GM19468 (cell line): ENCODE data around the gene SERPING1.
"Not testable (repeated sequence)": the region's sequence is repeated elsewhere in the genome, so short reads cannot be mapped to it uniquely, and the experiment has no call there.

ENCODE experiments used
- ATAC-seq: cut with Tn5 transposase; IDR thresholded peaks from one replicate; pipeline ENCODE4 v1.9.1; 2021; ENCODE audit warnings: mild to moderate bottlenecking, moderate library complexity, moderate number of reproducible peaks; ENCODE audit not compliant: unreplicated experiment; ENCODE audit errors: extremely low read depth

Gene SERPING1

DNA sequence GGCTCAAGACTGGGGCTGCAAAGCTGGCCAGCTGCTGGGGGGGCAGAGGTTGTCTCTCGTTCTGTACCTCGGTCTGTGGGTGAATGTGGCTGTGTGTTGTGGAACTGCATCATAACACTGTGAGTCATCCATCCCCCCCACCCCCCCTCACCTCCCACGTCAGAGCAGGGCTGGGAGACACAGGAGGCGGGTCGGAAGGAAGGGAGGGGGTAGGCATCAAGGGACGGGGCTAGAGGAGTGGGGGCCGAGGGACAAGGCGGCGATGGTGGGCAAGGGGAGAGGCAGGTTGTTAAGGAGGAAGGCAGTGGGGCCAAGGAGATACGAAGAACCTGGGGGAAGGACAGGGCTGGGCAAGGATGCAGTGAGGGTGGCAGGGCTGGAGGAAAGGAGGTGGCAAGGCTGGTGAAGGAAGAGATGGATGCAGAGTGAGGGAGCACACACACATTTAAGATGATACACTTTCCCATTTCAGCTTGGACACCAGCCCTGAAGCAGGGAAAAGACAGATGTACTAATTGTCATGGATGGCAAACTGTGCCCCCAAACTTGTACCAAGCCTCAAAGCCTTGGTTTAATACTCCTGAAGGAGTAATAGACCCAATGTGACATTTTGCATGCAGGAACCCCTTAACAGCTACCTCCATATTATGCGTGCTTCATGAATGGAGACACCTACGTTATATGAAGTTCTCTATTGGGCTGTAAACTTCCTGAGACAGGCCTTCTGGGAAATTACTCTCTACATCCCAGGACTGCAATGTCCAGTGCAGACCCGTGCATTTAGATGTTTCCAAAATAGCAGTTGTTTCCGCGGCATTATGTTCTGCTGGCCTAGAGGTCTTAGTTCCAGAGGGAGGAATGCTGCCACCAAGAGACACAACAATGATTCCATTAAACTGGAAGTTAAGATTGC lies 52.6 kb downstream of the SERPING1 start, which contains the start of gene YPEL4:
TSS of gene YPEL4 (minus strand) at position 87 of the 913 bp plus-strand sequence. CDS start 2,805 bp downstream, outside the sequence.
- ATAC-seq, result no peak

DNA sequence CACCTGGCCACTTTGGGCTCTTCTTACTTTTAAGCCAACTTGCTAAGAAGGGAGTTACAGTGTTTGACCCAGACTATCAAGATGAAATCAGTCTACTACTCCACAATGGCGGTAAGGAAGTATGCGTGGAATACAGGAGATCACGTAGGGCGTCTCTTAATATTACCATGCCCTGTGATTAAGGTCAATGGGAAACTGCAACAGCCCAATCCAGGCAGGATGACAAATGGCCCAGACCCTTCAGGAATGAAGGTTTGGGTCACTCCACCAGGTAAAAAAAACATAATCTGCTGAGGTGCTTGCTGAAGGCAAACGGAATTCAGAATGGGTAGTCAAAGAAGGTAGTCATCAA lies 53.2 kb downstream of the SERPING1 start:
- ATAC-seq, result no peak

DNA sequence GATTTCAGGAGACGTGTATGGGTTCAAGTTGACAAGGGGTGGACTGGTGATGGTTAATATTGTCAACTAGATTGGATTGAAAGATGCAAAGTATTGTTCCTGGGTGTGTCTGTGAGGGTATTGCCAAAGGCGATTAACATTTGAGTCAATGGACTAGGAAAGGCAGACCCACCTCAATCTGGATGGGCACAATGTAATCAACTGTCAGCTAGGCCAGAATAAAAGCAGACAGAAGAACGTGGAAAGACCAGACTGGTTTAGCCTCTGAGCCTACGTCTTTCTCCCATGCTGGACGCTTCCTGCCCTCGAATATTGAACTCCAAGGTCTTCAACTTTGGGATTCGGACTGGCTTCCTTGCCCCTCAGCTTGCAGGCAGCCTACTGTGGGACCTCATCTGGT lies 53.9 kb downstream of the SERPING1 start:
- ATAC-seq, result no peak

DNA sequence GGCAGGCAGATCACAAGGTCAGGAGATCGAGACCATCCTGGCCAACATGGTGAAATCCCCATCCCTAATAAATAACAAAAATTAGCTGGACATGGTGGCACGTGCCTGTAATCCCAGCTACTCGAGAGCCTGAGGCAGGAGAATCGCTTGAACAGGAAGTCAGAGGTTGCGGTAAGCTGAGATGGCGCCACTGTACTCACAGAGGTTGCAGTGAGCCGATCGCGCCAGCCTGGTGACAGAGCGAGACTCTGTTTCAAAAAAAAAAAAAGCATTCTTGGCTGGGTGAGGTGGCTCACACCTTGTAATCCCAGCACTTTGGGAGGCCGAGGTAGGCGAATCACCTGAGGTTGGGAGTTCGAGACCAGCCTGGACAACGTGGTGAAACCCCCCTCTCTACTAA lies 54.7 kb downstream of the SERPING1 start:
- not testable (repeated sequence) for ATAC-seq

DNA sequence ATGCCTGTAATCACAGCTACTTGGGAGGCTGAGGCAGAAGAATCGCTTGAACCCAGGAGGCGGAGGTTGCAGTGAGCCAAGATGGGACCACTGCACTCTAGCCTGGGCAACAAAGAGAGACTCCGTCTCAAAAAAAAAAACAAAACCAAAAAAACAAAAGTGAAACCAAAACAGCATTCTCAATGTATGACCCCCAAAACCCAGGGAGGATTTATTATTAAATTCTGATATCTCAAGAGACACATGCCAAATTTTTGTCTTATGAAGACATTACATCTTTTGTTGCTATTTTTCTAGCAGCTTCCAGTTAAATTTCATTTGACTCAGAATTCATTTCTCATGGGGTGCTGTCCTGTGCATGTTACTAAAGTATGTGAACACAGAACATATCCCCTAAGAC lies 55.2 kb downstream of the SERPING1 start:
- ATAC-seq, result no peak

DNA sequence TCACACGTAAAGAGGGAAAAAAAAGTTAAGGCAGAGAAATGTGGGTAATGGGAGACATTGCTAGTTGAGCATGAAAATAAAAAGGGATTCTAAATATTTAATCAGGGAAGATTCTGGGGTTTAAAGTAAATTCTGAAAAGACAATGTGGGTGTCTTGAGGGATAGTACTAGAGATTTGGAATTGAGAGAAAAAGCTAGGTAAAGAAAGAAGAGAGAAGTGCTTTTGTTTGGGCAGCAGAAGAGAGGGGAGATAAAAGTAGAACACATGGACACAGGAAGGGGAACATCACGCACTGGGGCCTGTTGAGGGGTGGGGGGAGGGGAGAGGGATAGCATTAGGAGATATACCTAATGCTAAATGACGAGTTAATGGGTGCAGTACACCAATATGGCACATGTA lies 55.7 kb downstream of the SERPING1 start:
- no peak for ATAC-seq

DNA sequence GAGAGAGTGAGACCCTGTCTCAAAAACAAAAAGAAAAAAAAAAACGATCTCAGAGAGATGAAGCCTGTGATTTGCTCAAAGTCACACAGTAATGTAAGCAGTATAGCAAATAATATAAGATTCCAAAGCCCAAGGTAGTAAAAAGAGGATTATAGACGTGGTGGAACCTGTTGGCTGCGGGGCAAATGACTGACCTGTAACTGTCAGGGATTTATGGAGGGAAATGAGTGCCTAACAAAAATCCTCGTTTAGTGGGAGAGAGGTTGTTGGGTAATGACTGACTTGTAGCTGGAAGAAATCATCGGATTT lies 59.4 kb downstream of the SERPING1 start:
- no peak for ATAC-seq

DNA sequence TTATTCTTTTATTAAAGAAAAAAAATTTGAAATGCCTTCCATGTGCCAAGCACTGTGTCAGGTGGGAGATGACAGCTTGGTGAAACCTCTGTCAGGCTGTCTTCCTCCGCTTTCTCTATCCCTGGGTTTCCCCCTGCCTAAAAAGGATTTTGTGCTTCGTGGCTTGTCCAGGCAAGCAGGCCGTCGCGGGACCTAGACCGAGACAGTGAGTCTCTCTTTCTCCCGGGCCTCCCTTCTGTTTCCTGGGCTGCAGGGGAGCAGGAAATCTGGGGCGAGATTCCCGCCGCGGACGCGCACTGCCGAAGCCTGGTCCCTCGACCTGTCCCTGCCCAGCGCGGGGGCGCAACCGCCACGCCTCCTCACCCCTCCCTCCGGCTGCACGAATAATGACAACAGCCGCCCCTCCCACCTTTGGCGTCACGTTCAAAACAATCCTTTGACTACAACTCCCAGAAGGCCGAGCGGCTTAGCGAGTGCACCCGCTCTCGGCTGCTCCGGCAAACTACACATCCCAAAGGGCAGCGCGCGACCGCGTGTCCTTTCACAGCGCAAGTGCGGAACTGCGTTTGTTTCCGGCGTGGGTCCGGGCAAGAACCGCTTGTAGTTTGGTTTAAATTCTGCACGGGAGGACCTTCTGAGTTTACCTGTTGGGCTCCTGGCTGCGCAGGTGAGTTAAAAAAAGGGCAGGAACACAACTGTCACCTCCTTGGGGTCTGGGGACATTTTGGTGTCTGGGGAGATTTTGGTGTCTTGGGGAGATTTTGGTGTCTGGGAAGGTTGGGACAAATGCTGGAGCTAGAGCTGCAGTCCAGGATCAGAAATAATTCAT lies 59.9 kb downstream of the SERPING1 start, which contains the start of gene CLP1:
TSS of gene CLP1 (plus strand) at position 569 of the 829 bp plus-strand sequence. CDS start 1,715 bp downstream, outside the sequence.
- ATAC-seq, result peak; percentile 99

DNA sequence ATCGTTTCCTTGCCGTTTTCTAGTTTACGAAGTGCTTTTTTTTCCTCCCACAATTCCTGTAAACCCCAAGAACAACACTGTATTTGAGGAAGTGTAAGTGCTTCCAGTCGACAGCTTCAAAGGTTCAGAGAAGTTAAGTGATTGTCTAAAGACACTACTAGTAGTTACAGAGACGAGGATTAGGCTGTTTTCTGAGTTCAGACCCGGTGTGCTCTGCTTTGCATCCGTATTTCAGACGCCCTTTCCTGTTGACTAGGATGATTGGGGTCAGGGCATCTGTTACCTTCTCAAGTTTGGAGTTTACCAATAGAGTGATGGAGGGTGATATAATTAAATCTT lies 60.5 kb downstream of the SERPING1 start:
- no peak for ATAC-seq

DNA sequence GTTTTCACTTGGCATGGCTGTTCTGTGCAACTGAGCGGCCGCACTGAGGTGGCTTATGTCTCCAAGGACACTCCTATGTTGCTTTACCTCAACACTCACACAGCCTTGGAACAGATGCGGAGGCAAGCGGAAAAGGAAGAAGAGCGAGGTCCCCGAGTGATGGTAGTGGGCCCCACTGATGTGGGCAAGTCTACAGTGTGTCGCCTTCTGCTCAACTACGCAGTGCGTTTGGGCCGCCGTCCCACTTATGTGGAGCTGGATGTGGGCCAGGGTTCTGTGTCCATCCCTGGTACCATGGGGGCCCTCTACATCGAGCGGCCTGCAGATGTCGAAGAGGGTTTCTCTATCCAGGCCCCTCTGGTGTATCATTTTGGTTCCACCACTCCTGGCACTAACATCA lies 62.2 kb downstream of the SERPING1 start:
- ATAC-seq, result no peak

DNA sequence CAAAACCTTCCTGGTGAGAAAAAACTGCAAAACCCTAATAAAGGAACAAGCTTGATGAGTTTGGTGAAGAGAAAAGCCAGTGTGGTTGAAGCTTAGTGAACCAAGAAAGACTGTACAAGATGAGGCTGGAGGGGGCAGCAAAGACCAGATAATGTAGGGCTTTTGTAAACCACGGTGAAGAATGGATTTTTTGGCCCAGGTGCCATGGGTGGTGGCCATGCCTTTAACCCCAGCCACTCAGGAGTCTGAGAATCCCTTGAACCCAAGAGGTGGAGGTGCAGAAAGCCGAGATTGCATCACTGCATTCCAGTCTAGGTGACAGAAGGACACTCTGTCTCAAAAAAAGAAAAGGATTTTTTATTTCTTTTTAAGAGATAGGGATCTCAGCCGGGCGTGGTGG lies 65.4 kb downstream of the SERPING1 start:
- ATAC-seq, result no peak

DNA sequence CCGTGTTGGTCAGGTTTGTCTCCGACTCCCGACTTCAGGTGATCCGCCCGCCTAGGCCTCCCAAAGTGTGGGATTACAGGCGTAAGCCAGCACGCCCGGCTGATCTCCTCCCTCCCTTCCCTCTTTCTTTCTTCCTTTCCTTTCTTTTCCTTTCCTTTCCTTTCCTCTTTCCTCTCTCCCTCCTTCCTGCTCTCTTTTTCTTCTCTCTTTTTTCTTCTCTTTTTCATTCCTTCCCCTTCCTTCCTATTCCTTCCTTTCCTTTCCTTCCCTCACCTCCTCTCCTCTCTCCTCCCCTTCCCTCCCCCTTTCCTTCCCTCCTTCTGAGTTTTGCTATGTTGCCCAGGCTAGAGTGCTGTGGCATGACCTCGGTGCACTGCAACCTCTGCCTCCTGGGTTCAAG lies 66.5 kb downstream of the SERPING1 start:
- no peak for ATAC-seq
